ENCODE data around the gene ZC3H12A.

DNA sequence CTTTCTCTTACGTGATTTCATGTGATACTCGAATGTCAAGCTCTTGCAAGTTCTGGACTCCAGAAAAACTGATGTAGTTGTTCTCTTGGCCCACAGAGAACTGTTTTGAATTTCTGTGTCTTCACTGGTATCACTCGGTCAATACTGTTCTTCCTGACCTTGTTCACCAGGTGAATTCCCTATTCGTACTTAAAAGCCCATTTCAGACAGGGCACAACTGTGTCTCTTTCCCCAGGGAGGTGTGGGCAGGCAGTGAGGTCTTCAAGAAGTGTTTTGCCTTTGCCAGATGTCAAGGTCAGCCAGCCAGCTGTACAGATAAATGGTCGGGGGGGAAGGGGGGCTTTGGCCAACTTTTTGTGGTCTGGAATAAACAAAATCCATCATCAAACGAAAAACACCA, 27.5 kb upstream of the ZC3H12A start:
- TF ChIP-seq YY1 (IDR thresholded peaks at IDR 0.05; ENCODE audit: insufficient read depth, insufficient read length) (no peak), ZNF274 (IDR thresholded peaks at IDR 0.05; ENCODE audit: low read depth, low read length) (no peak)
